Spleen (tissue), 11 donors: Measurements from ENCODE around the gene SCPEP1. TPM values are rescaled to one million over a fixed set of nuclear protein-coding genes. Genes with fewer than 3 reads are reported as not detected.
"Not testable (repeated sequence)": the region's sequence is repeated elsewhere in the genome, so short reads cannot be mapped to it uniquely, and the experiment has no call there.

Experiments
- DNase-seq: peaks from one replicate; pipeline ENCODE4 v3.0.0-alpha.2; 2020
- H3K27ac ChIP-seq, 8 donors: fragments of 200-600 bp; sonication (generic) in 7 of 8; 1 replicate in 4 of 8; 2 replicates in 4 of 8; pipeline versions ENCODE4 v1.5.0 to v1.8.0; 2016 to 2021; ENCODE audit warnings: inconsistent platforms in 4 of 8, mild to moderate bottlenecking in 4 of 8, moderate library complexity in 1 of 8
- H3K27me3 ChIP-seq, 7 donors: fragments of 200-600 bp; sonication (generic) in 6 of 7; replicated peaks in 1 of 7; 1 replicate in 4 of 7; 2 replicates in 3 of 7; pipeline versions ENCODE4 v1.5.0 to v1.8.0; 2016 to 2021; ENCODE audit warnings: inconsistent platforms in 3 of 7, mild to moderate bottlenecking in 1 of 7
- H3K36me3 ChIP-seq, 6 donors: fragments of 200-600 bp; sonication (generic) in 5 of 6; 1 replicate in 4 of 6; 2 replicates in 2 of 6; pipeline versions ENCODE4 v1.5.0 to v1.8.0; 2016 to 2021; ENCODE audit warnings: inconsistent platforms in 2 of 6
- H3K4me1 ChIP-seq, 6 donors: fragments of 200-600 bp; sonication (generic) in 5 of 6; 1 replicate in 3 of 6; 2 replicates in 3 of 6; pipeline versions ENCODE4 v1.5.0 to v1.8.0; 2016 to 2021; ENCODE audit warnings: inconsistent platforms in 3 of 6
- H3K4me3 ChIP-seq, 8 donors: fragments of 200-600 bp; sonication (generic) in 7 of 8; 1 replicate in 4 of 8; 2 replicates in 4 of 8; pipeline versions ENCODE4 v1.5.0 to v1.8.0; 2016 to 2021; ENCODE audit warnings: inconsistent platforms in 4 of 8, mild to moderate bottlenecking in 4 of 8, moderate library complexity in 2 of 8
- H3K9me3 ChIP-seq, 8 donors: fragments of 200-600 bp; sonication (generic) in 7 of 8; 1 replicate in 4 of 8; 2 replicates in 4 of 8; pipeline versions ENCODE4 v1.5.0 to v1.8.0; 2016 to 2021; ENCODE audit warnings: inconsistent platforms in 4 of 8
- CTCF ChIP-seq, 11 experiments: fragments of 200-600 bp in 7 of 11; fragments of 450-650 bp in 4 of 11; sonication (generic) in 4 of 11; IDR thresholded peaks in 8 of 11; conservative IDR thresholded peaks in 3 of 11; 1 replicate in 7 of 11; 2 replicates in 4 of 11; pipeline versions ENCODE4 v1.4.0 to v1.8.0; 2016 to 2021; ENCODE audit warnings: antibody characterized with exemption in 11 of 11, inconsistent platforms in 4 of 11, mild to moderate bottlenecking in 1 of 11
- POLR2A ChIP-seq, 3 donors: fragments of 450-650 bp; IDR thresholded peaks; one replicate each; pipeline ENCODE4 v1.5.1; 2017; ENCODE audit warnings: antibody characterized with exemption in 3 of 3, mild to moderate bottlenecking in 1 of 3
- POLR2AphosphoS5 ChIP-seq, 3 donors: sonication (generic); formaldehyde crosslinking; IDR thresholded peaks; one replicate each; pipeline ENCODE4 v1.5.1; 2017; ENCODE audit warnings: antibody characterized with exemption in 3 of 3
- WGBS, 5 donors: extraction: QIAGEN DNeasy Blood & Tissue Kit in 3 of 5; methylation state at CpG; one replicate each; pipeline versions ENCODE4 v1.1.5 to v1.1.7; 2013 to 2018; 5-methylcytosine and 5-hydroxymethylcytosine counted together
- intact Hi-C: fragments of 100-400 bp; cut with DNase I; formaldehyde crosslinking; loops from one replicate; pipeline ENCODE4 v1.15.0; 2023; ENCODE audit warnings: low total_unique reads
- polyA plus RNA-seq, 3 donors: library from polyadenylated mRNA; stranded (reverse); fragments of 200-250 nt; gene quantifications; one replicate each; pipeline ENCODE4 v1.2.1, GENCODE V29; 2013
- total RNA-seq, 7 donors: library from RNA; depleted of rRNA in 3 of 7; stranded (reverse); fragments of >200 nt in 3 of 7; fragmentation: NEBNext Ultra II Directional in 4 of 7; extraction: Animal tissue kit (Norgen Biotek cat#: 25700) in 4 of 7; gene quantifications; one replicate each; pipeline versions ENCODE4 v1.1.0 to v1.2.1, GENCODE V29; 2016 to 2021
- donor health status: healthy with polysubstance abuse.
- donor health status: DM: no; HTN: no; CAD: no; lungs with moderate emphysema.
- donor health status: DM: no; HTN: no; CAD: no.
- donor health status: Bipolar disorder and iron deficiency.
- donor health status: healthy.
- donor health status: DM: no; HTN: no; CAD: no.
- donor health status: DM: yes; HTN: yes; CAD: no.

Gene SCPEP1
- total and polyA plus RNA-seq, 10 donors: 74.4 to 127 (median 97.7) TPM

- no peak for TF ChIP-seq POLR2AphosphoS5 (IDR thresholded peaks at IDR 0.05)
- no peak for TF ChIP-seq CTCF (IDR thresholded peaks at IDR 0.05 in 8 of 11, conservative IDR thresholded peaks at IDR 0.05 in 3 of 11)
- no peak for TF ChIP-seq POLR2A (IDR thresholded peaks at IDR 0.05)
- intact Hi-C loops: no loop called here
- H3K27me3 ChIP-seq: no peaks in the 10 kb centered on the region
- H3K36me3 ChIP-seq: peaks cover 0 to 88% (median 55%) of the 10 kb centered on the region in 6 donors
- WGBS, 5 donors: 80 to 91% (median 87%) methylated on average over 6 of the region's 6 CpGs
- H3K4me1 ChIP-seq: peaks cover 0 to 13% (median 5%) of the 10 kb centered on the region in 6 donors
- peak overlapping the region in 2 of 8 donors; percentile 6 to 18 for H3K27ac ChIP-seq
- H3K9me3 ChIP-seq: peaks cover 0 to 3% (median 0%) of the 10 kb centered on the region in 8 donors
- no peak for DNase-seq
- H3K4me3 ChIP-seq: no peak overlapping the region
Measured at GRCh38 chr17:56936697-56937322, 41.1 kb upstream of the SCPEP1 start.

GRCh38 chr17:56937687-56938086 is 40.2 kb upstream of the SCPEP1 start:
- no peak for DNase-seq
- intact Hi-C loops: no loop called here
- Histone ChIP-seq H3K9me3 (no peaks in the 10 kb centered on the region), H3K4me3 (no peak overlapping the region), H3K27ac (peak overlapping the region in 4 of 8 donors; percentile 6 to 30 (median 16)), H3K27me3 (no peaks in the 10 kb centered on the region), H3K36me3 (peaks cover 0 to 97% (median 63%) of the 10 kb centered on the region in 6 donors), H3K4me1 (peaks cover 0 to 13% (median 5%) of the 10 kb centered on the region in 6 donors)
- 78 to 89% (median 84%) methylated on average over 2 of the region's 2 CpGs for WGBS, 5 donors
- no peak for TF ChIP-seq POLR2A (IDR thresholded peaks at IDR 0.05)
- no peak for TF ChIP-seq CTCF (IDR thresholded peaks at IDR 0.05 in 8 of 11, conservative IDR thresholded peaks at IDR 0.05 in 3 of 11)
- no peak for TF ChIP-seq POLR2AphosphoS5 (IDR thresholded peaks at IDR 0.05)

- H3K4me1 ChIP-seq: peaks cover 0 to 13% (median 5%) of the 10 kb centered on the region in 6 donors
- DNase-seq, intact Hi-C loops, H3K9me3 ChIP-seq, H3K27me3 ChIP-seq, H3K4me3 ChIP-seq: not testable (repeated sequence)
- 64 to 73% (median 71%) methylated on average over 5 of the region's 5 CpGs for WGBS, 5 donors
- peak overlapping the region in 2 of 8 donors; percentile 6 to 15 for H3K27ac ChIP-seq
- H3K36me3 ChIP-seq: peaks cover 0 to 100% (median 67%) of the 10 kb centered on the region in 6 donors
Measured at GRCh38 chr17:56938206-56938605, 39.7 kb upstream of the SCPEP1 start.

GRCh38 chr17:56939869-56940484 is 38.0 kb upstream of the SCPEP1 start:
- peak overlapping the region in 2 of 8 donors; percentile 13 to 40 for H3K27ac ChIP-seq
- peaks cover 0 to 100% (median 77%) of the 10 kb centered on the region in 6 donors for H3K36me3 ChIP-seq
- H3K27me3 ChIP-seq: no peaks in the 10 kb centered on the region
- no peaks in the 10 kb centered on the region for H3K9me3 ChIP-seq
- DNase-seq: no peak
- 46 to 56% (median 52%) methylated on average over 11 of the region's 11 CpGs for WGBS, 5 donors
- peaks cover 0 to 13% (median 5%) of the 10 kb centered on the region in 6 donors for H3K4me1 ChIP-seq
- H3K4me3 ChIP-seq: no peak overlapping the region
- intact Hi-C loops: loop anchor here (5.0 kb wide), 1 partner anchor 123 kb away; no protein-coding TSS in a partner anchor
- TF ChIP-seq CTCF (IDR thresholded peaks at IDR 0.05 in 8 of 11, conservative IDR thresholded peaks at IDR 0.05 in 3 of 11) (peak; percentile 45 to 79 (median 75)), POLR2A (IDR thresholded peaks at IDR 0.05) (no peak)
